Keratinocyte (primary cell): Measurements from ENCODE around the gene SRRM5. TPM values are rescaled to one million over a fixed set of nuclear protein-coding genes. Genes with fewer than 3 reads are reported as not detected.
A peak's percentile ranks its signal among the peaks of the same experiment; 100 is the strongest.

ENCODE experiments used
- DNase-seq: peaks from one replicate; pipeline ENCODE4 v3.0.0-alpha.2; 2011; ENCODE audit warnings: low read depth, missing footprints, low spot score
- FAIRE-seq: peaks from 2 replicates; lab custom pipeline; 2011; peaks lifted over from hg19 to GRCh38; lab: Jason Lieb, UNC
- H2AFZ ChIP-seq: 2 replicates; pipeline ENCODE4 v1.6.0; 2012; ENCODE audit warnings: low read length, control low read depth, inconsistent platforms; ENCODE audit not compliant: control insufficient read depth
- H3K27ac ChIP-seq: 2 replicates; pipeline ENCODE4 v1.5.1; 2011; ENCODE audit warnings: low read length; ENCODE audit not compliant: control insufficient read depth, insufficient read depth
- H3K27me3 ChIP-seq: 3 replicates; pipeline ENCODE4 v1.6.0; 2011; ENCODE audit warnings: low read length; ENCODE audit not compliant: control insufficient read depth, insufficient read depth; ENCODE audit errors: extremely low read depth
- H3K36me3 ChIP-seq, 2 experiments: 2 replicates in 1 of 2; 3 replicates in 1 of 2; pipeline ENCODE4 v1.5.1; 2011; ENCODE audit warnings: low read length in 2 of 2, mild to moderate bottlenecking in 1 of 2; ENCODE audit not compliant: control insufficient read depth in 2 of 2, insufficient read depth in 2 of 2; ENCODE audit errors: extremely low read depth in 1 of 2
- H3K4me1 ChIP-seq: 3 replicates; pipeline ENCODE4 v1.5.1; 2011; ENCODE audit warnings: low read length; ENCODE audit not compliant: control insufficient read depth, insufficient read depth; ENCODE audit errors: extremely low read depth
- H3K4me2 ChIP-seq: 3 replicates; pipeline ENCODE4 v1.6.0; 2011; ENCODE audit warnings: low read depth, low read length; ENCODE audit not compliant: control insufficient read depth, insufficient read depth; ENCODE audit errors: extremely low read depth
- H3K4me3 ChIP-seq, 3 experiments: fragments of 200-600 bp in 1 of 3; sonication (generic) in 1 of 3; 2 replicates in 2 of 3; 3 replicates in 1 of 3; pipeline ENCODE4 v1.5.1; 2011 to 2016; ENCODE audit warnings: low read length in 3 of 3, mild to moderate bottlenecking in 3 of 3, control low read depth in 2 of 3, inconsistent platforms in 1 of 3, low read depth in 1 of 3, mixed read lengths in 1 of 3, mixed run types in 1 of 3, moderate library complexity in 1 of 3; ENCODE audit not compliant: control insufficient read depth in 2 of 3, insufficient read depth in 2 of 3; ENCODE audit errors: extremely low read depth in 1 of 3
- H3K79me2 ChIP-seq: 2 replicates; pipeline ENCODE4 v1.6.0; 2012; ENCODE audit warnings: low read length; ENCODE audit not compliant: control insufficient read depth, insufficient read depth
- H3K9ac ChIP-seq: 3 replicates; pipeline ENCODE4 v1.6.0; 2011; ENCODE audit warnings: low read length; ENCODE audit not compliant: control insufficient read depth, insufficient read depth; ENCODE audit errors: extremely low read depth
- H3K9me1 ChIP-seq: 3 replicates; pipeline ENCODE4 v1.6.0; 2011; ENCODE audit warnings: low read length; ENCODE audit not compliant: control insufficient read depth, insufficient read depth; ENCODE audit errors: extremely low read depth
- H3K9me3 ChIP-seq: 2 replicates; pipeline ENCODE4 v1.5.1; 2012; ENCODE audit warnings: low read depth, low read length; ENCODE audit not compliant: control insufficient read depth
- H4K20me1 ChIP-seq: 3 replicates; pipeline ENCODE4 v1.6.0; 2011; ENCODE audit warnings: low read length; ENCODE audit not compliant: control insufficient read depth, insufficient read depth; ENCODE audit errors: extremely low read depth
- CTCF ChIP-seq, 3 experiments: IDR thresholded peaks in 1 of 3; conservative IDR thresholded peaks in 1 of 3; optimal IDR thresholded peaks in 1 of 3; 2 replicates in 2 of 3; 3 replicates in 1 of 3; pipeline versions ENCODE3 to v1.5.1; 2011; ENCODE audit warnings: low read length in 3 of 3, mild to moderate bottlenecking in 3 of 3, moderate library complexity in 2 of 3, control low read depth in 1 of 3, inconsistent platforms in 1 of 3; ENCODE audit not compliant: insufficient read depth in 2 of 3; ENCODE audit errors: extremely low read depth in 1 of 3
- EZH2 ChIP-seq: IDR thresholded peaks from one replicate; pipeline ENCODE4 v1.6.1; 2012; ENCODE audit warnings: inconsistent platforms, mild to moderate bottlenecking, low read length, moderate library complexity
- dilution Hi-C: fragments of 300-500 bp; cut with MboI; formaldehyde crosslinking; loops from one replicate; pipeline ENCODE4 v1.7.0; 2020; ENCODE audit warnings: low sequenced_read_pairs; ENCODE audit not compliant: extremely low pct_ligation_motif_present
- polyA plus RNA-seq, 5 experiments: library from polyadenylated mRNA; depleted of rRNA in 3 of 5; stranded (reverse) in 3 of 5; stranded (forward) in 1 of 5; unstranded in 1 of 5; fragments of >200 nt; gene quantifications; 1 replicate in 1 of 5; 2 replicates in 3 of 5; 3 replicates in 1 of 5; pipeline versions ENCODE4 v1.2.1 to v1.2.3, GENCODE V29; 2011 to 2012; ENCODE audit warnings: missing spikeins in 2 of 5, low read depth in 1 of 5, low replicate concordance in 1 of 5

The SRRM5 gene
- polyA plus RNA-seq, 1 donor (not counting 4 experiments of a cell fraction or from before 2014, with no cell fraction given): 0.03 TPM

GRCh38 chr19:43636121-43636683 lies 24.3 kb downstream of the SRRM5 start:
- Histone ChIP-seq H2AFZ (no peak overlapping the region), H3K4me1 (peaks cover 20% of the 10 kb centered on the region), H3K9me3 (no peaks in the 10 kb centered on the region), H3K4me3 (no peak overlapping the region), H3K4me2 (no peak overlapping the region), H3K36me3 (no peaks in the 10 kb centered on the region), H3K9me1 (no peaks in the 10 kb centered on the region), H3K9ac (no peak overlapping the region), H4K20me1 (no peaks in the 10 kb centered on the region), H3K27ac (no peak overlapping the region), H3K27me3 (peaks cover 15% of the 10 kb centered on the region), H3K79me2 (no peaks in the 10 kb centered on the region)
- TF ChIP-seq CTCF (optimal IDR thresholded peaks at IDR 0.05 in 1 of 3, IDR thresholded peaks at IDR 0.05 in 1 of 3, conservative IDR thresholded peaks at IDR 0.05 in 1 of 3; ENCODE audit: extremely low read depth in 1 of 3, insufficient read depth in 2 of 3, low read length in 3 of 3): no peak
- TF ChIP-seq EZH2: no peak
- DNase-seq (no peak), FAIRE-seq (no peak)
- dilution Hi-C loops: no loop called here

GRCh38 chr19:43638214-43638994 lies 26.5 kb downstream of the SRRM5 start:
- H3K9me3 ChIP-seq: no peaks in the 10 kb centered on the region
- TF ChIP-seq CTCF (optimal IDR thresholded peaks at IDR 0.05 in 1 of 3, IDR thresholded peaks at IDR 0.05 in 1 of 3, conservative IDR thresholded peaks at IDR 0.05 in 1 of 3; ENCODE audit: extremely low read depth in 1 of 3, insufficient read depth in 2 of 3, low read length in 3 of 3) (no peak), EZH2 (no peak)
- DNase-seq (no peak), FAIRE-seq (no peak)
- H3K79me2 ChIP-seq: no peaks in the 10 kb centered on the region
- peaks cover 18% of the 10 kb centered on the region for H3K4me1 ChIP-seq
- no peak overlapping the region for H2AFZ ChIP-seq
- H3K9me1 ChIP-seq: no peaks in the 10 kb centered on the region
- H3K36me3 ChIP-seq: no peaks in the 10 kb centered on the region
- H3K4me3 ChIP-seq: no peak overlapping the region
- peaks cover 15% of the 10 kb centered on the region for H3K27me3 ChIP-seq
- H3K4me2 ChIP-seq: peak overlapping the region; percentile 27
- no peaks in the 10 kb centered on the region for H4K20me1 ChIP-seq
- no peak overlapping the region for H3K9ac ChIP-seq
- dilution Hi-C loops: no loop called here
- no peak overlapping the region for H3K27ac ChIP-seq
